CD14-positive monocyte (primary cell): ENCODE measurements around the gene COLQ. TPM values are rescaled to one million over a fixed set of nuclear protein-coding genes. Genes with fewer than 3 reads are reported as not detected.
A peak's percentile ranks its signal among the peaks of the same experiment; 100 is the strongest.

Experiments
- DNase-seq, 3 donors: peaks; one replicate each; pipeline ENCODE4 v3.0.0-alpha.2; 2011 to 2022
- H2AFZ ChIP-seq: 2 replicates; pipeline ENCODE4 v1.6.0; 2012; ENCODE audit warnings: mild to moderate bottlenecking, low read depth, low read length, inconsistent platforms; ENCODE audit not compliant: insufficient read depth, poor library complexity, severe bottlenecking
- H3K27ac ChIP-seq, 2 donors: 1 replicate in 1 of 2; 2 replicates in 1 of 2; pipeline ENCODE4 v1.5.1; 2012 to 2013; ENCODE audit warnings: low read length in 2 of 2, control low read depth in 1 of 2, inconsistent platforms in 1 of 2, low read depth in 1 of 2, mild to moderate bottlenecking in 1 of 2
- H3K27me3 ChIP-seq, 2 donors: one replicate each; pipeline versions ENCODE4 v1.6.0 to v1.6.1; 2011 to 2013; ENCODE audit warnings: low read length in 2 of 2; ENCODE audit not compliant: control insufficient read depth in 2 of 2, insufficient read depth in 2 of 2
- H3K36me3 ChIP-seq, 2 donors: replicated peaks in 1 of 2; 1 replicate in 1 of 2; 2 replicates in 1 of 2; pipeline versions ENCODE4 v1.5.1 to v1.6.1; 2012 to 2013; ENCODE audit warnings: low read length in 2 of 2, control low read depth in 1 of 2, inconsistent platforms in 1 of 2, mild to moderate bottlenecking in 1 of 2; ENCODE audit not compliant: insufficient read depth in 2 of 2, control insufficient read depth in 1 of 2
- H3K4me1 ChIP-seq, 2 donors: 1 replicate in 1 of 2; 2 replicates in 1 of 2; pipeline versions ENCODE4 v1.5.1 to v1.6.1; 2012 to 2013; ENCODE audit warnings: low read length in 2 of 2, control low read depth in 1 of 2, inconsistent platforms in 1 of 2, mild to moderate bottlenecking in 1 of 2, moderate library complexity in 1 of 2; ENCODE audit not compliant: insufficient read depth in 2 of 2, control insufficient read depth in 1 of 2
- H3K4me2 ChIP-seq: replicated peaks from 2 replicates; pipeline ENCODE3; 2012; ENCODE audit warnings: low read length, moderate library complexity, mild to moderate bottlenecking; ENCODE audit not compliant: poor library complexity, severe bottlenecking; ENCODE audit errors: extremely low read depth
- H3K4me3 ChIP-seq, 3 experiments: fragments of 200-600 bp in 1 of 3; sonication (generic) in 1 of 3; replicated peaks in 1 of 3; 1 replicate in 2 of 3; 2 replicates in 1 of 3; pipeline ENCODE4 v1.5.1; 2011 to 2013; ENCODE audit warnings: low read length in 3 of 3, mild to moderate bottlenecking in 3 of 3, control low read depth in 2 of 3, low read depth in 2 of 3, inconsistent platforms in 1 of 3, moderate library complexity in 1 of 3
- H3K79me2 ChIP-seq: 2 replicates; pipeline ENCODE4 v1.6.0; 2012; ENCODE audit warnings: mild to moderate bottlenecking, control low read depth, inconsistent platforms, low read length, moderate library complexity; ENCODE audit not compliant: insufficient read depth
- H3K9ac ChIP-seq: 2 replicates; pipeline ENCODE4 v1.6.0; 2017; ENCODE audit warnings: low read length, mild to moderate bottlenecking; ENCODE audit not compliant: insufficient read depth, poor library complexity, severe bottlenecking
- H3K9me3 ChIP-seq, 2 donors: replicated peaks in 1 of 2; 1 replicate in 1 of 2; 2 replicates in 1 of 2; pipeline versions ENCODE4 v1.5.1 to v1.6.1; 2012 to 2013; ENCODE audit warnings: low read length in 2 of 2, control low read depth in 1 of 2; ENCODE audit not compliant: control insufficient read depth in 1 of 2, insufficient read depth in 1 of 2
- H4K20me1 ChIP-seq: 2 replicates; pipeline ENCODE4 v1.6.0; 2012; ENCODE audit warnings: mild to moderate bottlenecking, low read length, control low read depth, moderate library complexity; ENCODE audit not compliant: insufficient read depth
- H3K27ac Mint-ChIP-seq, 7 donors: one replicate each; pipeline ENCODE4 v1.8.0; 2020; ENCODE audit warnings: mild to moderate bottlenecking in 7 of 7, mixed read lengths in 7 of 7, moderate library complexity in 6 of 7, inconsistent platforms in 2 of 7
- H3K27me3 Mint-ChIP-seq, 3 donors: one replicate each; pipeline ENCODE4 v1.8.0; 2021 to 2022; ENCODE audit warnings: low read depth in 3 of 3, mild to moderate bottlenecking in 3 of 3, mixed read lengths in 3 of 3, moderate library complexity in 3 of 3, inconsistent platforms in 1 of 3
- H3K36me3 Mint-ChIP-seq, 2 donors: one replicate each; pipeline ENCODE4 v1.8.0; 2020; ENCODE audit warnings: mixed read lengths in 2 of 2, inconsistent platforms in 1 of 2, mild to moderate bottlenecking in 1 of 2
- H3K4me1 Mint-ChIP-seq: one replicate; pipeline ENCODE4 v1.8.0; 2020; ENCODE audit warnings: mild to moderate bottlenecking, mixed read lengths
- H3K4me3 Mint-ChIP-seq, 2 donors: one replicate each; pipeline ENCODE4 v1.8.0; 2020; ENCODE audit warnings: mild to moderate bottlenecking in 2 of 2, mixed read lengths in 2 of 2, moderate library complexity in 1 of 2
- H3K9me3 Mint-ChIP-seq, 7 donors: one replicate each; pipeline ENCODE4 v1.8.0; 2020 to 2022; ENCODE audit warnings: mixed read lengths in 7 of 7, mild to moderate bottlenecking in 6 of 7, moderate library complexity in 6 of 7, inconsistent platforms in 2 of 7
- WGBS: methylation state at CpG from one replicate; pipeline ENCODE4 v1.1.5; 2013; ENCODE audit warnings: missing lambda C conversion rate; ENCODE audit not compliant: insufficient coverage; 5-methylcytosine and 5-hydroxymethylcytosine counted together
- intact Hi-C, 2 donors: fragments of 100-400 bp; cut with micrococcal nuclease; formaldehyde crosslinking; loops; one replicate each; pipeline versions ENCODE4 v1.15.0 to v1.15.1; 2023
- polyA plus RNA-seq, 3 donors: library from polyadenylated mRNA; depleted of rRNA in 1 of 3; unstranded in 2 of 3; stranded (reverse) in 1 of 3; fragments of 300-500 nt in 2 of 3; fragments of >200 nt in 1 of 3; fragmentation: Illumina TruSeq in 2 of 3; gene quantifications; 1 replicate in 2 of 3; 2 replicates in 1 of 3; pipeline ENCODE4 v1.2.3, GENCODE V29; 2012 to 2021
- TF ChIP-seq, protein P1 (sequence below): fragments of 200-600 bp; IDR thresholded peaks from one replicate; pipeline ENCODE4 v1.8.0; 2022; ENCODE audit warnings: antibody characterized with exemption, mild to moderate bottlenecking

Gene COLQ
- polyA plus RNA-seq, 3 donors = 0.23 to 1.9 (median 0.73) TPM

DNA sequence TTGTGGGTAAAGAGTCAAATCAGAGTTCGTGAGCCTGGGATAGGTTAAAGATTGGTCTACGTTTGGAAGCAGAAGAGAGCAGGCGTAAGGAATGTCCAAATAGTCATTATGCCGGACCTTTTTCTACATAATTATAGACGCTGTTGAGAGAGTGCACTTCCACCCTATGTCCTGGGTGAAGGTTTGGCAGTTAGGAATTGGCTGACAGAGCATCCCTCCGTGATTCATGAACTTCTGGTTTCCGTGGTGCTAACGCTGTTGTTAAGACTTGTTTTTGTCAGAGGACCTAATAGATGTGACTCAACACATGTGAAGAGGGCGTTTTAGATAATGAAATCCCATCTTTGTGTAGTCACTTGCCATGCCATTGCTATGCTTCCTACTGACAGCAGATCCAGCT, 93.0 kb downstream of the COLQ start:
- TF ChIP-seq, protein P1, sequence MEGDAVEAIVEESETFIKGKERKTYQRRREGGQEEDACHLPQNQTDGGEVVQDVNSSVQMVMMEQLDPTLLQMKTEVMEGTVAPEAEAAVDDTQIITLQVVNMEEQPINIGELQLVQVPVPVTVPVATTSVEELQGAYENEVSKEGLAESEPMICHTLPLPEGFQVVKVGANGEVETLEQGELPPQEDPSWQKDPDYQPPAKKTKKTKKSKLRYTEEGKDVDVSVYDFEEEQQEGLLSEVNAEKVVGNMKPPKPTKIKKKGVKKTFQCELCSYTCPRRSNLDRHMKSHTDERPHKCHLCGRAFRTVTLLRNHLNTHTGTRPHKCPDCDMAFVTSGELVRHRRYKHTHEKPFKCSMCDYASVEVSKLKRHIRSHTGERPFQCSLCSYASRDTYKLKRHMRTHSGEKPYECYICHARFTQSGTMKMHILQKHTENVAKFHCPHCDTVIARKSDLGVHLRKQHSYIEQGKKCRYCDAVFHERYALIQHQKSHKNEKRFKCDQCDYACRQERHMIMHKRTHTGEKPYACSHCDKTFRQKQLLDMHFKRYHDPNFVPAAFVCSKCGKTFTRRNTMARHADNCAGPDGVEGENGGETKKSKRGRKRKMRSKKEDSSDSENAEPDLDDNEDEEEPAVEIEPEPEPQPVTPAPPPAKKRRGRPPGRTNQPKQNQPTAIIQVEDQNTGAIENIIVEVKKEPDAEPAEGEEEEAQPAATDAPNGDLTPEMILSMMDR = no peak
- peak overlapping the region; percentile 83 for H3K4me2 ChIP-seq
- H3K79me2 ChIP-seq = peaks cover 76% of the 10 kb centered on the region
- Mint-ChIP-seq H3K27ac (peak overlapping the region; percentile 98 to 100 (median 99)), H3K4me1 (peaks cover 46% of the 10 kb centered on the region), H3K9me3 (no peaks in the 10 kb centered on the region), H3K27me3 (no peaks in the 10 kb centered on the region), H3K4me3 (peak overlapping the region; percentile 96 to 99), H3K36me3 (peaks cover 48 to 54% of the 10 kb centered on the region in 2 donors)
- H3K36me3 ChIP-seq = peaks cover 41 to 51% of the 10 kb centered on the region in 2 donors
- peak; percentile 89 to 96 (median 94) for DNase-seq
- WGBS = no CpG with 5 or more reads among the region's 9 CpGs
- H4K20me1 ChIP-seq = peaks cover 38% of the 10 kb centered on the region
- peak overlapping the region; percentile 73 to 97 (median 92) for H3K4me3 ChIP-seq
- H3K9me3 ChIP-seq = no peaks in the 10 kb centered on the region
- H3K9ac ChIP-seq = peak overlapping the region; percentile 99
- H2AFZ ChIP-seq = no peak overlapping the region
- H3K27me3 ChIP-seq = no peaks in the 10 kb centered on the region
- peak overlapping the region; percentile 94 to 99 for H3K27ac ChIP-seq
- intact Hi-C loops = loop anchor here in 1 of 2 donors (5.0 kb wide), 2 partner anchors 129 to 161 kb away; no protein-coding TSS in a partner anchor
- peaks cover 21 to 32% of the 10 kb centered on the region in 2 donors for H3K4me1 ChIP-seq

DNA sequence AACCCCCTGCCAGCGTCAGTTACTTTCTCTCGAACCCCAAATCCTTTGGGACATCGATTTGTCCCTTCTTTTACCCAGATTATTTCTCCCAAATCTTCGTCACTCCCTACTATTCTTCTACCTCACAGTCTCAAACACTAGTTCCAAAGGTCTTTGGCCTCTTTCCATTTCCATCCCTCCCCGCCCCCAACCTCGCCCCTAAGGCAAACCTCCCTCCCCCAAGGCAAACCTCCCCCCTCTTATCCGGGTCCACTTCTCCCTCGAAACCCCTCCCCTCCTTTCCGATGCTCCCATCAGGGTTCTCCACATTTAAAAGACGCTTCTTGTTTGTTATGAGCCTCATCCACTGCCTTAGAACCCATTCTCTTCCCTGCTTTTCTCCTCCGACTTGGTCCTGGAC, 93.5 kb downstream of the COLQ start:
- TF ChIP-seq, protein P1 = no peak
- Histone ChIP-seq H3K36me3 (peaks cover 38 to 51% of the 10 kb centered on the region in 2 donors), H3K27me3 (no peaks in the 10 kb centered on the region), H4K20me1 (peaks cover 32% of the 10 kb centered on the region), H3K27ac (peak overlapping the region; percentile 94 to 99), H3K9me3 (no peaks in the 10 kb centered on the region), H3K4me3 (peak overlapping the region; percentile 73 to 97 (median 92)), H3K4me2 (peak overlapping the region; percentile 83), H3K4me1 (peaks cover 21 to 32% of the 10 kb centered on the region in 2 donors), H2AFZ (peak overlapping the region; percentile 90), H3K9ac (peak overlapping the region; percentile 99), H3K79me2 (peaks cover 71% of the 10 kb centered on the region)
- intact Hi-C loops = loop anchor here in 1 of 2 donors (5.0 kb wide), 2 partner anchors 129 to 161 kb away; no protein-coding TSS in a partner anchor
- peak overlapping the region; percentile 96 to 99 for H3K4me3 Mint-ChIP-seq
- peak overlapping the region; percentile 98 to 100 (median 99) for H3K27ac Mint-ChIP-seq
- no peaks in the 10 kb centered on the region for H3K9me3 Mint-ChIP-seq
- no peak for DNase-seq
- WGBS = 1% methylated on average over 11 of the region's 11 CpGs
- no peaks in the 10 kb centered on the region for H3K27me3 Mint-ChIP-seq
- H3K36me3 Mint-ChIP-seq = peaks cover 42 to 54% of the 10 kb centered on the region in 2 donors
- H3K4me1 Mint-ChIP-seq = peaks cover 46% of the 10 kb centered on the region
